Measurements from ENCODE around the gene ZNF593OS. TPM values are rescaled to one million over a fixed set of nuclear protein-coding genes. Genes with fewer than 3 reads are reported as not detected.

The ZNF593OS gene
- total RNA-seq, 3 donors from 2014 or later: not detected

DNA sequence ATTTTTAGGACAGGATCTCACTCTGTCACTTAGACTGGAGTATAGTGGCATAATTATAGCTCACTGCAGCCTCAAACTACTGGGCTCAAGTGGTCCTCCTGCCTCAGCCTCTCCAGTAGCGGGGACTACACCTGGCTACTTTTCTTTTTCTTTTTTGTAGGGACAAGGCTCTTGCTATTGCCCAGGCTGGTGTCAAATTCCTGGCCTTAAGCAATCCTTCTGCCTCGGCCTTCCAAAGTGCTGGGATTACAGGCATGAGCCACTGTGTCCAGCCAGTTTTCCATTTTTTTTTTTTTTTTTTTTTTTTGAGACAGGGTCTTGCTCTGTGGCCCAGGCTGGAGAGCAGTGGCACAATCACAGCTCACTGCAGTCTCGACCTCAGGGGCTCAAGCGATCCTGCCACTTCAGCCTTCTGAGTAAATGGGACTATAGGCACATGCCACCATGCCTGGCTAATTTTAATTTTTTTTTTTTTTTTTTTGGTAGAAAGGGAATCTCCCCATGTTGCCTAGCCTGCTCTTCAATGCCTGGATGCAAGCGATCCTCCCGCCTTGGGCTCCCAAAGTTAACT, 41.8 kb upstream of the ZNF593OS start:
- intact Hi-C loops (cut with DNase I, micrococcal nuclease): no loop called here
- TF ChIP-seq, protein P1, sequence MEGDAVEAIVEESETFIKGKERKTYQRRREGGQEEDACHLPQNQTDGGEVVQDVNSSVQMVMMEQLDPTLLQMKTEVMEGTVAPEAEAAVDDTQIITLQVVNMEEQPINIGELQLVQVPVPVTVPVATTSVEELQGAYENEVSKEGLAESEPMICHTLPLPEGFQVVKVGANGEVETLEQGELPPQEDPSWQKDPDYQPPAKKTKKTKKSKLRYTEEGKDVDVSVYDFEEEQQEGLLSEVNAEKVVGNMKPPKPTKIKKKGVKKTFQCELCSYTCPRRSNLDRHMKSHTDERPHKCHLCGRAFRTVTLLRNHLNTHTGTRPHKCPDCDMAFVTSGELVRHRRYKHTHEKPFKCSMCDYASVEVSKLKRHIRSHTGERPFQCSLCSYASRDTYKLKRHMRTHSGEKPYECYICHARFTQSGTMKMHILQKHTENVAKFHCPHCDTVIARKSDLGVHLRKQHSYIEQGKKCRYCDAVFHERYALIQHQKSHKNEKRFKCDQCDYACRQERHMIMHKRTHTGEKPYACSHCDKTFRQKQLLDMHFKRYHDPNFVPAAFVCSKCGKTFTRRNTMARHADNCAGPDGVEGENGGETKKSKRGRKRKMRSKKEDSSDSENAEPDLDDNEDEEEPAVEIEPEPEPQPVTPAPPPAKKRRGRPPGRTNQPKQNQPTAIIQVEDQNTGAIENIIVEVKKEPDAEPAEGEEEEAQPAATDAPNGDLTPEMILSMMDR (IDR thresholded peaks at IDR 0.05): no peak
- Histone ChIP-seq H3K9me3 (no peaks in the 10 kb centered on the region), H3K4me1 (ENCODE audit: low read depth) (no peaks in the 10 kb centered on the region), H3K4me3 (no peak overlapping the region), H3K36me3 (ENCODE audit: low read depth) (no peaks in the 10 kb centered on the region)
- ATAC-seq (no peak), DNase-seq (no peak)

DNA sequence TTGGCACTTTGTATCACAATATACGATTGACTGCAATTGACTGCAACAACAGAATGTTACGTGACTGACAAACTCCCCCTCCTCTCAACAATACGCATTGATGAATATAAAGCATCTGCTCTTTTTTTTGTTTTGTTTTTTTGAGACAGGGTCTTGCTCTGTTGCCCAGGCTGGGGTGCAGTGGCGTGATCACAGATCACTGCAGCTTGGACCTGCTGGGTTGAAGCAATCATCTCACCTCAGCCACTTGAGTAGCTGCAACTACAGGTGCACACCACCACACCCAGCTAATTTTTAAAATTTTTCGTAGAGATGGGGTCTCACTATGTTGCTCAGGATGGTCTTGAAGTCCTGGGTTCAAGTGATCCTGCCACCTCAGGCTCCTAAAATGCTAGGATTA, 41.1 kb upstream of the ZNF593OS start:
- TF ChIP-seq, protein P1 (IDR thresholded peaks at IDR 0.05): no peak
- Histone ChIP-seq H3K4me1 (ENCODE audit: low read depth) (no peaks in the 10 kb centered on the region), H3K9me3 (no peaks in the 10 kb centered on the region), H3K4me3 (no peak overlapping the region), H3K36me3 (ENCODE audit: low read depth) (no peaks in the 10 kb centered on the region)
- ATAC-seq: no peak
- no peak for DNase-seq
- intact Hi-C loops (cut with DNase I, micrococcal nuclease): no loop called here

DNA sequence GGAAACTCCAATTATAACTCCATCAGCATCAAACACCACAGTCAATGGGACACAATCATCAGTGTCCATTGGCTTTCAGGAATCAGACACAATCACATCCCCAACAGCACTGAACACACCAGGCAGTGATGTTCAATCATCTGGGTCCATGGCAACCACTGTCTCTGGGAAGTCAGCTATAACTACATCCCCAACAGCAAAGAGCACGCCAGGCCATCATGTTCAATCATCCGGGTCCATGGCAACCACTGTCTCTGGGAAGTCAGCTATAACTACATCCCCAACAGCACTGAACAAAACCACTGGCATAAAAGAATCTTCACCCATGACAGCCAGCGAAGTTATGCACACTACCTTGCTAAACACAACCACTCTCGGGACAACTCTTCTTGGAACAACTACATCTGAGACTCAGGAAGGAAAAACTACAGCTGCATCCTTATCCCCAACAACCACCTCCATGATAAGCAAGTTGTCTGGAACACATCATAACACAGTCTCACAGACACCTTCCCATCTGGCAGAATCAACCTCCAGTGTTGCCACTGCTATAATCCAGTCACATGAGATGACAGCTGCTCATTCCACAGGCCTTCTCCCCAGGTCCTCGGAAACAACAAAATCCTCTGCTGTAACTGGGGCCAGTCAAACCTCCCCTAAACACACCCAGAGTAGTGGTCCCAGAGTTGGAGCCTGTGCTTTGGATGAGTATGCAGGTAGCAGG, 38.7 kb upstream of the ZNF593OS start:
- DNase-seq (no peak), ATAC-seq (no peak)
- TF ChIP-seq, protein P1 (IDR thresholded peaks at IDR 0.05): no peak
- no peaks in the 10 kb centered on the region for H3K4me1 ChIP-seq (ENCODE audit: low read depth)
- H3K4me3 ChIP-seq: no peak overlapping the region
- no peaks in the 10 kb centered on the region for H3K36me3 ChIP-seq (ENCODE audit: low read depth)
- H3K9me3 ChIP-seq: no peaks in the 10 kb centered on the region
- intact Hi-C loops (cut with DNase I, micrococcal nuclease): no loop called here

DNA sequence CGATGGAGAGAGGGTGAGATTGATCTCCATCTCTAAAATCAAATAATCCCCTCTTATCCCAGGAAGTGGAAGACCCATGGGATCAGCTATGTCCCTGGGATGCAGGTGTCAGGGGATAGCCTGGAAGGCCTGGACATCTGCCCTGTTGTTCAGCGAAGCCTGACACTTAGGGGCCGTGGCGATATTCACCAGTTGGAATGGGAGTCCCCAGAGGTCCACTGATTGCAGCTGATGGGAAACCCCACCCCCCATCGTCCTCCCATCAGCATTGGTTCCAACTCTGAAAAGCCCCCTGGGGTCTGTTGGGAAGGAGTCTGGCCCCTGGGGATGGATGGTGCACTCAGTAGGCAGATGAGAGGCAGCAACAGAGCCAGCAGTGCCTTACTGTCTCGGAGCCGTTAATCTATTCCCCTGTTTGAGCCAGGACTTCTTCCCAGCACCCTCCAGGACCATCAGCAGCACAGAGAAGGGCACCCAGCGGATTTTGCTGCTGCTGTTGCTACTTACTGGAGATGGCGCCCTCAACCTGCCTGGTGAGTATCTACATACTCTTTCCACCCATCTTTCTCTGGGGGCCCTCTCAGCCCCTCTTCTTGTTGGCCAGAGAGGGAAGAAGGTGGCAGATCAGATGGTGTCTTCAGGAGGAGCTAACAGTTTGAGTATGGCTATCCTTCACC, 32.1 kb upstream of the ZNF593OS start:
- H3K4me1 ChIP-seq (ENCODE audit: low read depth): no peaks in the 10 kb centered on the region
- TF ChIP-seq, protein P1 (IDR thresholded peaks at IDR 0.05): no peak
- no peak overlapping the region for H3K4me3 ChIP-seq
- no peak for DNase-seq
- ATAC-seq: no peak
- intact Hi-C loops (cut with DNase I, micrococcal nuclease): no loop called here
- no peaks in the 10 kb centered on the region for H3K9me3 ChIP-seq
- no peaks in the 10 kb centered on the region for H3K36me3 ChIP-seq (ENCODE audit: low read depth)

DNA sequence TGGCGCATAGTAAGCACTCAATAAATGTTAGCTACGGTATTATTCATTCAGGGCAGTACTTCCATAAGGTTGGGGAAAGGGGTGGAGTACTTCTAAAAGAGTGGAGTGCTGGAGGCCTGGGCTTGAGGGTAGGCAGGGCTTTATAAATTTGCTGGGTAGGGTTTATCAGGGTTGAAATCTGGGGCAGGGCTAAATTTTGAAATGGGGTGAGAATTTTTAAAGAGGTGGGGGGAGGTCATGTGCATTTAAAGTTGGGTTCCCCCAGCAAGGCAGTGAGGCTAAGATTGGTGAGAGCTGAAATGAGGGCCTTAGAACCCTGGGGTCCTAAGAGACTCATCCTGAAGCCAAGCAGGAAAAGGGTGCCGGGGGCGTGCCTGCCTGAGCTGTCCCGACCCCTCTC, 28.8 kb upstream of the ZNF593OS start:
- ATAC-seq: no peak
- no peak for DNase-seq
- intact Hi-C loops (cut with DNase I, micrococcal nuclease): no loop called here
- no peak overlapping the region for H3K4me3 ChIP-seq
- H3K4me1 ChIP-seq (ENCODE audit: low read depth): no peaks in the 10 kb centered on the region
- TF ChIP-seq, protein P1 (IDR thresholded peaks at IDR 0.05): no peak
- no peaks in the 10 kb centered on the region for H3K9me3 ChIP-seq
- no peaks in the 10 kb centered on the region for H3K36me3 ChIP-seq (ENCODE audit: low read depth)

Data from mucosa of descending colon (tissue), 3 donors.